HFFc6 (cell line): ENCODE results near the gene SETD1A. TPM values are rescaled to one million over a fixed set of nuclear protein-coding genes. Genes with fewer than 3 reads are reported as not detected.

Experiments
- DNase-seq: peaks from one replicate; pipeline ENCODE4 v3.0.0-alpha.2; 2018
- H3K27ac Mint-ChIP-seq: 2 replicates; pipeline ENCODE4 v1.8.0; 2020; ENCODE audit warnings: mild to moderate bottlenecking, mixed read lengths
- H3K27me3 Mint-ChIP-seq: 2 replicates; pipeline ENCODE4 v1.8.0; 2021; ENCODE audit warnings: mild to moderate bottlenecking, moderate library complexity, mixed read lengths; ENCODE audit not compliant: insufficient read depth
- H3K36me3 Mint-ChIP-seq: 2 replicates; pipeline ENCODE4 v1.8.0; 2021; ENCODE audit warnings: low read depth, mixed read lengths
- H3K4me1 Mint-ChIP-seq: 2 replicates; pipeline ENCODE4 v1.8.0; 2020; ENCODE audit warnings: low read depth, mixed read lengths
- H3K4me3 Mint-ChIP-seq: 2 replicates; pipeline ENCODE4 v1.8.0; 2020; ENCODE audit warnings: mild to moderate bottlenecking, moderate library complexity, mixed read lengths
- H3K9me3 Mint-ChIP-seq: 2 replicates; pipeline ENCODE4 v1.8.0; 2020; ENCODE audit warnings: mild to moderate bottlenecking, mixed read lengths
- CTCF ChIP-seq: fragments of 200-600 bp; sonication (generic); IDR thresholded peaks from 2 replicates; pipeline ENCODE4 v1.5.0; 2021; ENCODE audit warnings: antibody characterized with exemption, mild to moderate bottlenecking
- total RNA-seq, 6 experiments: library from RNA; stranded (reverse); fragmentation: NEBNext Ultra II Directional; extraction: Animal tissue kit (Norgen Biotek cat#: 25700); gene quantifications; 2 replicates in 1 of 6; 3 replicates in 5 of 6; pipeline ENCODE4 v1.2.3, GENCODE V29; 2021

The SETD1A gene
- total RNA-seq, 6 experiments from 2014 or later: 13.4 to 15.8 (median 14.4) TPM

- peaks cover 17% of the 10 kb centered on the region; the same call in 1 of the 2 replicates for H3K36me3 Mint-ChIP-seq
- DNase-seq: no peak
- H3K4me1 Mint-ChIP-seq: peaks cover 18% of the 10 kb centered on the region
- no peaks in the 10 kb centered on the region for H3K9me3 Mint-ChIP-seq
- peaks cover 2% of the 10 kb centered on the region; the same call in 1 of the 2 replicates for H3K27me3 Mint-ChIP-seq
- no peak for TF ChIP-seq CTCF
- H3K27ac Mint-ChIP-seq: no peak overlapping the region
- H3K4me3 Mint-ChIP-seq: no peak overlapping the region
These were observed 30.4 kb upstream of the SETD1A start for GRCh38 chr16:30926937-30927788.

- H3K27ac Mint-ChIP-seq: no peak overlapping the region
- H3K27me3 Mint-ChIP-seq: peaks cover 2% of the 10 kb centered on the region; the same call in 1 of the 2 replicates
- no peak overlapping the region for H3K4me3 Mint-ChIP-seq
- H3K4me1 Mint-ChIP-seq: peaks cover 18% of the 10 kb centered on the region
- no peak for DNase-seq
- no peaks in the 10 kb centered on the region for H3K9me3 Mint-ChIP-seq
- no peak for TF ChIP-seq CTCF
- peaks cover 23% of the 10 kb centered on the region; the same call in 1 of the 2 replicates for H3K36me3 Mint-ChIP-seq
These were observed 29.7 kb upstream of the SETD1A start for GRCh38 chr16:30927789-30928378.

GRCh38 chr16:30928390-30928789 lies 29.2 kb upstream of the SETD1A start:
- no peak overlapping the region for H3K27ac Mint-ChIP-seq

DNA sequence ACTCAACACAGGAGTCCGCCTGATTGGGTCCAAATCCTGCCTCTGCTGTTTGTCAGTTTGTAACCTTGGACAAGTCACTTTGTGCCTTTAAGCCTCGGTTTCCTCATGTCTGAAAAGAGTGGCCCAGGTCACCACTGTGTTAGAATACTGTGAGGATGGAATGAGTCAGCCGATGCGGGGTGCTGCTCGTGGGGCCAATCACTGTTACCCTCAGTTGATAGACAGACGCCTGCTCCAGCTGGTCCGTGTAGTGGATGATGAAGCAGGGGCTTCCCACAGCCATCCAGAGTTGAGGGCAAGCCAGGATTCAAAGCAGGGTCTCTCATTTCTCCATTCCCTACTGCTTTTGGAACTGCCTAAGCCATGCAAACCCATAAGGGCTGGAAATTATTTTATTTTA lies 28.4 kb upstream of the SETD1A start:
- H3K4me1 Mint-ChIP-seq: peaks cover 18% of the 10 kb centered on the region
- no peak for DNase-seq
- no peak for TF ChIP-seq CTCF

More at GRCh38 chr16:30928390-30928789, 29.2 kb upstream of the SETD1A start:
- no peak for DNase-seq
- no peaks in the 10 kb centered on the region for H3K9me3 Mint-ChIP-seq
- peaks cover 23% of the 10 kb centered on the region; the same call in 1 of the 2 replicates for H3K36me3 Mint-ChIP-seq
- no peaks in the 10 kb centered on the region; the same call in 1 of the 2 replicates for H3K27me3 Mint-ChIP-seq
- H3K4me3 Mint-ChIP-seq: no peak overlapping the region
- no peak for TF ChIP-seq CTCF
- peaks cover 18% of the 10 kb centered on the region for H3K4me1 Mint-ChIP-seq

DNA sequence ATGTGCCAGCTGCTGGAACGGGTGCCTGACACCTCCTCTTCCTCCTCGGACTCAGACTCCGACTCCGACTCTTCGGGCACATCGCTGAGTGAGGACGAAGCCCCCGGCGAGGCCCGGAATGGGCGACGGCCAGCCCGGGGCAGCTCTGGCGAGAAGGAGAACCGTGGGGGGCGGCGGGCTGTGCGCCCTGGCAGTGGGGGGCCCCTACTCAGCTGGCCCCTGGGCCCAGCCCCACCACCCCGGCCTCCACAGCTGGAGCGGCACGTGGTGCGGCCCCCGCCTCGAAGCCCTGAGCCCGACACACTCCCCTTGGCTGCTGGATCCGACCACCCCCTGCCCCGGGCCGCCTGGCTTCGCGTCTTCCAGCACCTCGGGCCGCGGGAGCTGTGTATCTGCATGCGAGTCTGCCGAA lies 27.4 kb upstream of the SETD1A start:
- no peaks in the 10 kb centered on the region; the same call in 1 of the 2 replicates for H3K27me3 Mint-ChIP-seq
- no peak for DNase-seq
- no peak overlapping the region for H3K4me3 Mint-ChIP-seq
- no peak overlapping the region for H3K27ac Mint-ChIP-seq
- peaks cover 12% of the 10 kb centered on the region for H3K4me1 Mint-ChIP-seq
- no peaks in the 10 kb centered on the region for H3K9me3 Mint-ChIP-seq
- peaks cover 23% of the 10 kb centered on the region; the same call in 1 of the 2 replicates for H3K36me3 Mint-ChIP-seq
- no peak for TF ChIP-seq CTCF

More for the DNA sequence above, 28.4 kb upstream of the SETD1A start:
- H3K9me3 Mint-ChIP-seq: no peaks in the 10 kb centered on the region
- H3K4me3 Mint-ChIP-seq: no peak overlapping the region
- H3K27me3 Mint-ChIP-seq: no peaks in the 10 kb centered on the region; the same call in 1 of the 2 replicates
- peaks cover 23% of the 10 kb centered on the region; the same call in 1 of the 2 replicates for H3K36me3 Mint-ChIP-seq
- no peak overlapping the region for H3K27ac Mint-ChIP-seq
